ENCODE results near the gene INHBC. TPM values are rescaled to one million over a fixed set of nuclear protein-coding genes. Genes with fewer than 3 reads are reported as not detected.

The INHBC gene
- total RNA-seq, 4 donors from 2014 or later, result not detected

- no peak overlapping the region for H3K27ac ChIP-seq
- no peak for TF ChIP-seq CTCF (IDR thresholded peaks at IDR 0.05)
- TF ChIP-seq POLR2A (IDR thresholded peaks at IDR 0.05), result no peak
- no peaks in the 10 kb centered on the region for H3K36me3 ChIP-seq
- H3K4me3 ChIP-seq, result no peak overlapping the region
- H3K9me3 ChIP-seq, result no peaks in the 10 kb centered on the region
- H3K4me1 ChIP-seq, result no peaks in the 10 kb centered on the region
- intact Hi-C loops (cut with DNase I; ENCODE audit: low total_unique reads), result no loop called here
- peaks cover 0 to under 1% of the 10 kb centered on the region in 2 donors for H3K27me3 ChIP-seq
- DNase-seq, result no peak
Measured at GRCh38 chr12:57481671-57482070, 47.1 kb downstream of the INHBC start.

- Histone ChIP-seq H3K9me3 (no peaks in the 10 kb centered on the region), H3K4me3 (no peak overlapping the region), H3K27me3 (no peaks in the 10 kb centered on the region), H3K27ac (no peak overlapping the region), H3K4me1 (no peaks in the 10 kb centered on the region), H3K36me3 (no peaks in the 10 kb centered on the region)
- no peak for DNase-seq
- intact Hi-C loops (cut with DNase I; ENCODE audit: low total_unique reads), result no loop called here
- TF ChIP-seq POLR2A (IDR thresholded peaks at IDR 0.05) (no peak), CTCF (IDR thresholded peaks at IDR 0.05) (no peak)
Measured at GRCh38 chr12:57483466-57483865, 48.9 kb downstream of the INHBC start.

- Histone ChIP-seq H3K27me3 (no peaks in the 10 kb centered on the region), H3K9me3 (no peaks in the 10 kb centered on the region), H3K27ac (no peak overlapping the region), H3K4me1 (peaks cover 0 to 6% of the 10 kb centered on the region in 2 donors), H3K36me3 (no peaks in the 10 kb centered on the region), H3K4me3 (no peak overlapping the region)
- intact Hi-C loops (cut with DNase I; ENCODE audit: low total_unique reads), result no loop called here
- no peak for DNase-seq
- TF ChIP-seq CTCF (IDR thresholded peaks at IDR 0.05), result no peak
- no peak for TF ChIP-seq POLR2A (IDR thresholded peaks at IDR 0.05)
Measured at GRCh38 chr12:57485695-57486094, 51.1 kb downstream of the INHBC start.

GRCh38 chr12:57487055-57487596 is 52.5 kb downstream of the INHBC start:
- peaks cover 0 to 6% of the 10 kb centered on the region in 2 donors for H3K4me1 ChIP-seq
- no peak for TF ChIP-seq CTCF (IDR thresholded peaks at IDR 0.05)
- TF ChIP-seq POLR2A (IDR thresholded peaks at IDR 0.05), result no peak
- H3K27me3 ChIP-seq, result no peaks in the 10 kb centered on the region
- H3K27ac ChIP-seq, result peak overlapping the region; percentile 44 to 61
- intact Hi-C loops (cut with DNase I; ENCODE audit: low total_unique reads), result no loop called here
- H3K36me3 ChIP-seq, result no peaks in the 10 kb centered on the region
- peak overlapping the region; percentile 55 to 73 for H3K4me3 ChIP-seq
- DNase-seq, result no peak
- H3K9me3 ChIP-seq, result no peaks in the 10 kb centered on the region

GRCh38 chr12:57487597-57488401 is 53.2 kb downstream of the INHBC start, which contains the start of gene MARS1:
Gene MARS1 (plus strand): TSS chr12:57488068. CDS start chr12:57488091, 23 bp downstream.
- H3K27ac ChIP-seq, result peak within 1 kb of the TSS; percentile 61 to 74
- H3K4me3 ChIP-seq, result peak within 1 kb of the TSS; percentile 55 to 73
- H3K9me3 ChIP-seq, result no peaks in the 10 kb centered on the region
- H3K36me3 ChIP-seq, result no peaks in the 10 kb centered on the region
- intact Hi-C loops (cut with DNase I; ENCODE audit: low total_unique reads), result no loop called here
- DNase-seq, result peak; percentile 95 to 96
- peaks cover 0 to 6% of the 10 kb centered on the region in 2 donors for H3K4me1 ChIP-seq
- H3K27me3 ChIP-seq, result no peaks in the 10 kb centered on the region
- TF ChIP-seq POLR2A (IDR thresholded peaks at IDR 0.05), result peak in 1 of 2 donors; percentile 59
- TF ChIP-seq CTCF (IDR thresholded peaks at IDR 0.05), result peak in 3 of 4 experiments; percentile 19 to 36 (median 33)

All from uterus (tissue), 4 donors.